Measurements from ENCODE around the gene GALNT13.

GALNT13 gene

DNA sequence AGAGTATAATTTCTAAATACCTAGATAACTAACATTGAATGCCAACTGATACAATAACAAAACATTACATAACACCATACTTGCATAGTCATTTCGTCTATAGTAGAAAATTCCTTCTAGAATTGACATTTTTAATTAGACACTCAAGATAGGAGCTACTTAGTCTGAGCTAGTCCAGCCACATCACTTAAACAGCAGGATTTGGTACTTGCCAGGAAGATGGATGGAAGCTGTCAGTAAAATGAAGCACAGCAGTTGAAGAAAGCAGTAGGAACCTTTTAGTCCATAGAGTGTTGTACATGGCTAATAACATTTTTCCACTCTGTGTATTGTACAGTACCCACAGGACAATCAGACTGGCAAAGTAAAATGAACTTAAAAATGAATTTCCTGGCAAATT, 372.0 kb downstream of the GALNT13 start:
- no peak for DNase-seq (ENCODE audit: low read depth)
- TF ChIP-seq, protein P1, sequence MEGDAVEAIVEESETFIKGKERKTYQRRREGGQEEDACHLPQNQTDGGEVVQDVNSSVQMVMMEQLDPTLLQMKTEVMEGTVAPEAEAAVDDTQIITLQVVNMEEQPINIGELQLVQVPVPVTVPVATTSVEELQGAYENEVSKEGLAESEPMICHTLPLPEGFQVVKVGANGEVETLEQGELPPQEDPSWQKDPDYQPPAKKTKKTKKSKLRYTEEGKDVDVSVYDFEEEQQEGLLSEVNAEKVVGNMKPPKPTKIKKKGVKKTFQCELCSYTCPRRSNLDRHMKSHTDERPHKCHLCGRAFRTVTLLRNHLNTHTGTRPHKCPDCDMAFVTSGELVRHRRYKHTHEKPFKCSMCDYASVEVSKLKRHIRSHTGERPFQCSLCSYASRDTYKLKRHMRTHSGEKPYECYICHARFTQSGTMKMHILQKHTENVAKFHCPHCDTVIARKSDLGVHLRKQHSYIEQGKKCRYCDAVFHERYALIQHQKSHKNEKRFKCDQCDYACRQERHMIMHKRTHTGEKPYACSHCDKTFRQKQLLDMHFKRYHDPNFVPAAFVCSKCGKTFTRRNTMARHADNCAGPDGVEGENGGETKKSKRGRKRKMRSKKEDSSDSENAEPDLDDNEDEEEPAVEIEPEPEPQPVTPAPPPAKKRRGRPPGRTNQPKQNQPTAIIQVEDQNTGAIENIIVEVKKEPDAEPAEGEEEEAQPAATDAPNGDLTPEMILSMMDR (conservative IDR thresholded peaks at IDR 0.05; ENCODE audit: low read depth, low read length) = no peak
- no peak overlapping the region for H3K4me3 ChIP-seq (ENCODE audit: low read length)

DNA sequence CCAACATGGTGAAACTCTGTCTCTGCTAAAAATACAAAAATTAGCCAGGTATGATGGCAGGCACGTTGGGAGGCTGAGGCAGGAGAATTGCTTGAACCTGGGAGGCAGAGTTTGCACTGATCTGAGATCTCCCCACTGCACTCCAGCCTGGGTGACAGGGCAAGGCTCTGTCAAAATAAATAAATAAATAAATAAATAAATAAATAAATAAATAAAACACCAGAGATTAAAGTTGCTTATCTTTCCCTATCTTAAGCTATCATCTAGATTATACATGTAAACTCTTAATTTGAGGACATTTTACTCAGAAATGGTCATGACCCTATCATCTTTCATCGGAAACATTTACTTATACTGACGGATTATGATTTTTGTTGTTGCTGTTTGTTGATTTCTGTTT, 373.2 kb downstream of the GALNT13 start:
- DNase-seq (ENCODE audit: low read depth) = no peak
- TF ChIP-seq, protein P1 (conservative IDR thresholded peaks at IDR 0.05; ENCODE audit: low read depth, low read length) = no peak
- H3K4me3 ChIP-seq (ENCODE audit: low read length) = no peak overlapping the region

DNA sequence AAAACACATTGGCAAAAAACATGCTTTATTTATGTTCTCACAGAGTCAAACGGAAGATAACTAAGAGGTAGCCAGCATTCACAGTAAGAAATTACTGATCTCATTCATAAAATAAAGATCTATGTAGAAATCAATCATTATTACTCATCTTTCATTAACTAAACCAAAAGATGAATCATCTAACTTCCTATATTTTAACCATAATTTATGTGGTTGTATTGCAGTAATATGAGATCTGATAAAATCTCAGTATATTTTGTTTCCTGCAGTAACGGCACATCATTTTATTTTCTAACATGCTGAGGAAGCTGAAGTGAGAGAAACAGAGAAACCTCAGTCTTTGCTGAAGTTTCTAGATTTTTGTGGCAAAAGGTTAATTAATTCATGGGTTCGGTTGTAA, 375.8 kb downstream of the GALNT13 start:
- TF ChIP-seq, protein P1 (conservative IDR thresholded peaks at IDR 0.05; ENCODE audit: low read depth, low read length) = no peak
- DNase-seq (ENCODE audit: low read depth) = no peak
- H3K4me3 ChIP-seq (ENCODE audit: low read length) = no peak overlapping the region

DNA sequence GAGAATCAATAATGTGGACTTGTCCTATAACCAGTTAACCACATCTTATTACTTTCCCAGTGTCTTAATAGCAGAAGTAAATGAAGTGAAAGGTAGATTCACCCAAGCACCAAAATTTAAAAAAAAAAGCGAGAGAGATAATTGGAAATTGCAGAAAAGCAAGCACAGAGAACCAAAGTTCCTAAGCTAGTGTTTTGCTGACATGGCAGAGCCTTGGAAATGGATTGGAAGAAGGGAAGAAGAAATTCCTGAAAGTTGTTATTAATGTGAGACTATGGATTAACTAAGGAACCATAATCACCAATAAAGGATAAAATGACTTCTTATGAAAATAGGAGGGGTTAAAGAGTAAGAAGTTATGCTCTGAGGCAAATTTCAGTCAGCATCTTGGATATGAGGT, 384.4 kb downstream of the GALNT13 start:
- TF ChIP-seq, protein P1 (conservative IDR thresholded peaks at IDR 0.05; ENCODE audit: low read depth, low read length) = no peak
- no peak overlapping the region for H3K4me3 ChIP-seq (ENCODE audit: low read length)
- DNase-seq (ENCODE audit: low read depth) = no peak

DNA sequence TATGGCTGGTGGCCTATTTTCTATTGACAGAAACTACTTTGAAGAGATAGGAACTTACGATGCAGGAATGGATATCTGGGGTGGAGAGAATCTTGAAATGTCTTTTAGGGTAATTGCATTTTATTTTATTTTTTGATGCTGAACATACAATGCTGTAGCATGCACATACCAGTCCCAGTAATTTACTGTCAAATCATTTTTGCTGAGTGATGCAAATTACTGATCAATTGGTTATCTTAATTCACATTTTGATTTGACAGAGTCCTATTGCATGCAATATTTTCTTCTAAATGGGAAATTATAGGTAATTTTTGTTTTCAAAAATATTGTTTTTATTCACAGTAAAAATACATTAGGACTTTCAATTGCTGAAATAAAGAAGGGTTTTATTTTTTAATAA, 387.3 kb downstream of the GALNT13 start:
- no peak for DNase-seq (ENCODE audit: low read depth)
- H3K4me3 ChIP-seq (ENCODE audit: low read length) = no peak overlapping the region
- TF ChIP-seq, protein P1 (conservative IDR thresholded peaks at IDR 0.05; ENCODE audit: low read depth, low read length) = no peak

DNA sequence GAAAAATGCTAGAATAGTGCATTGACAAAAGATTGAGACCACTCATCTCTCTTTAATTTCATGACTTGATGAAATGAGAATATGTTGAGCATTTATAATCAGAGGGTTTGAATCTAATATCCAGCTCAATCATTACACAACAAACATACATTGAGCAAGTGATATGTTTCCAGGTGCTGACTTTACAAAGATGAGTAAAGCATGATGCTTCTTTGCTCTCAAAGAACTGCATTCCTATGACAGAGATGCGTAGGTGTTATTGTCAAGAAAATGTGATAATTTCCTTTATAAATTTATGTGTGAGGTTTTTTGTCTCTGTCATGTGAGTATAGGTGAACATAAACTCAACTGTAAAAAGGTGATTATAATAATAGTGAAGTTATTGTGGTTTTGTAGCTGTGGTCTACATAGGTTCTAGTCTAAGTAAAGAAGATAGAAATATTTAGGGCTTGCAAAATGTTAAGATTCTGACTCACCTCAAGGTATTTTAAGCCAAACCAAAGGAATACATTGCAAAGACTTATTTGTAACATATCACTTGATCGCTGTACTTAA, 389.8 kb downstream of the GALNT13 start:
- DNase-seq (ENCODE audit: low read depth) = no peak
- TF ChIP-seq, protein P1 (conservative IDR thresholded peaks at IDR 0.05; ENCODE audit: low read depth, low read length) = no peak
- no peak overlapping the region for H3K4me3 ChIP-seq (ENCODE audit: low read length)

DNA sequence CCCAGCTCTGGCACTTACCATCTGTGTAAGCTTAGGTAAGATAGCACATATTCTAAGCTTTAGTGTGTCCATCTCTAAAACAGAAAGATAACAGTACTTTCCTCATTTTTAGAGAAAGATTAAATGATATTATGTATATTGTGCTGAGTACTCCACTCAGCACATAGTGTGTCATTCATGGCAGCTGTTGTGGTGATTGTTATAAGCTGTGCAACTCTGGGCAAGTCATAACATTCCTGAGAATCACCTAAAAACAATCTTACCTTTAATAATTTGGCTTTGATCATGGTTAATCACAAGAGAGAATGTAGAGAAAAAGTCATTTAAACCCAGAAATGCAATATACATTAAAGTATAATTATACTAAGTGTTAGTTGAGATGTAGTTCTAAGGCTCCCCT, 391.5 kb downstream of the GALNT13 start:
- DNase-seq (ENCODE audit: low read depth) = no peak
- no peak overlapping the region for H3K4me3 ChIP-seq (ENCODE audit: low read length)
- TF ChIP-seq, protein P1 (conservative IDR thresholded peaks at IDR 0.05; ENCODE audit: low read depth, low read length) = no peak
